GM19463 (cell line): ENCODE data around the gene PNKD.

ENCODE experiments used
- ATAC-seq: cut with Tn5 transposase; IDR thresholded peaks from one replicate; pipeline ENCODE4 v1.9.1; 2021; ENCODE audit warnings: mild to moderate bottlenecking, moderate library complexity; ENCODE audit not compliant: unreplicated experiment

Gene PNKD

DNA sequence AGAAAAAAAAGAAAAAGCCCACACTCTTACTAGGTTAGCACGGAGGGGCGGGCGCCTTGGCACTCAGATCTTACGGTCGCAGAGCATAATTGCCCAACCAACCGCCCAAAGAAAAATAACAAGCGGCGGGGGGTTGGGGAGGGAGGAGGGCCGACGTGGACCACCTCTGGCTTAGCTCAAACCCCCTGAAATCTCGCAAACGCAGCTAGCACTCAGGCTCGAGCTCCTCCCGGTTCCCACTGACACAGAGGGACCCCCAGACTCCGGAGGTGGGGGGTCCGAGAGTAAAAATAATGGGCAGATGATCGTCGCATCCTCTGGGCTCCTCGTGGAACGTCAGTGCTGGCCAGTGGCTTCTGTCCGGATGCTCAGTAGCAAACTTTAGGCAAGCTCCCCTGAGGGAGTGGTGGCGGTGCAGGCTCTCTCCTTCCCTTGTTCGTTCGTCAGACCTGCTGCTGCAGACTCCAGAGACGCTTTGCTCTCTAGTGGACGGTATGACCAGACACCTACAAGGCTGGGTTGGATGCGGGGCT is 98.4 kb downstream of the PNKD start:
- no peak for ATAC-seq

DNA sequence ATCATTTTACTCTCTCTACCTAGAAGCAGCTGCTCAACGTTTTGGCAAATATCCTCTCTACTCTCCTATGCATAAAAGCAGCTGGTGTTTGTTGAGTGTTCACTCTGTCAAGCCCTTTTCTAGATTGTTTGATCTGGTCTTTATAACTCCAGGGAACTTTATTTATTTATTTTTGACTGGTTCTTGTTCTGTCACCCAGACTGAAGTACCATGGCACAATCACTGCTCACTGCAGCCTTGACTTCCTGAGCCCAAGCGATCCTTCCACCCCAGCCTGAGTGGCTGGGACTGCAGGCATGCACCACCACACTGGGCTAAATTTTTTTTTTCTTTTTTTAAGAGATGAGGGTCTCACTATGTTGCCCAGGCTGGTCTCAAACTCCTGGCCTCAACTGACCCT is 99.0 kb downstream of the PNKD start:
- no peak for ATAC-seq

DNA sequence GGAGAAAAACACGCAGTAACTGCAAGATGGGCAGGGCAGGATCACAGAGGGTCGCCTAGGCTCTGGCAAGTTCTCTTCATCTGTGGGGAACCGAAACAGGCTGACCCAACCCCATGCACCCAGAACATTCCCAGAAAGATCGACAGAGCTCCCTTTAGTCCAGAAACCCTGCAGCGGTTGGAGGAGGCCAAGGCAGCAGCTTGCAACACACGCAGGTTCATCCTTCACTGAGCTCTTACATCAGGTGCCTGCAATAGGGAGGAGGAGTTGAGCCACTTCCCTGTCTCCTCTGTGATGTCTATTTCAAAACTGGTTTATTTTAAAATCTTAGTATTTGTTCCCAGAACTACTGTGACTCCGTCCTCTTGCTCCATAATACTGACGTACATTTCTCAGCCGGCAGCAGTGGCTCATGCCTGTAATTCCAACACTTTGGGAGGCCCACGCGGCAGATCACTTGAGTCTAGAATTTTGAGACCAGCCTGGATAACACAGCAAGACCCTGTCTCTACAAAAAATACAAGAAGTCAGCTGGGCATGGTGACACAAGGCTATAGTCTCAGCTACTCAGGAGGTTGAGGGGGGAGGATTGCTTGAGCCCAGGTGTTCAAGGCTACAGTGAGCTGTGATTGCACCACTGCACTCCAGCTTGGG is 100.2 kb downstream of the PNKD start:
- no peak for ATAC-seq

DNA sequence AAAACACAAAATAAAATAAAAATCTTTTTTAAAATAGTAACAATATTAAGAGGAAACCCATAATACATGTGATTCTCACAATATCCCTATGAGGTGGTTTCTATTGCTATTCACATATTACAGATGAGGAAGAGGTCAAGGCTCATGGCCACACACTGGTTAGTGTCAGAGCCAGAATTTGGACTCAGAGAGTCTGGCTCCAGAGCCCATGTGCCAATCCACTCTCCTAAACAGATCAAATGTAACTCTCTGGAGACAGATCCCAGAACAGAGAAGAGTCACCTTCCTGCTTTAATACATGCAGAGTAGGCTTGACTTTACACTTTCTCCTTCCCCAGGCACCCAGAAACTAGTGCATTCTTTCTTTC is 101.6 kb downstream of the PNKD start:
- ATAC-seq = no peak

DNA sequence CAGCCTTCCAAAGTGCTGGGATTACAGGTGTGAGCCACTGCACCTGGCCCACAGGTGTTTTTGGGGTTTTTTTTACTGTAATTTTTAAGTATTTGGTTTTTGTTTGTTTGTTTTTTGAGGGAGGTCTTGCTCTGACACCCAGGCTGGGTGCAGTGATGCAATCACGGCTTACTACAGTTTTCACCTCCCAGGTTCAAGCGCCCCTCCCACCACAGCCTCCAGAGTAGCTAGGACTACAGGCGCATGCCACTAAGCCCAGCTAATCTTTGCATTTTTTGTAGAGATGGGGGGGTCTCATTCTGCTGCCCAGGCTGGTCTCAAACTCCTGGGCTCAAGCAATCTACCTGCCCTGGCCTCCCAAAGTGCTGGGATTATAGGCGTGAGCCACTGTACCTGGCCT is 104.5 kb downstream of the PNKD start:
- ATAC-seq = no peak

DNA sequence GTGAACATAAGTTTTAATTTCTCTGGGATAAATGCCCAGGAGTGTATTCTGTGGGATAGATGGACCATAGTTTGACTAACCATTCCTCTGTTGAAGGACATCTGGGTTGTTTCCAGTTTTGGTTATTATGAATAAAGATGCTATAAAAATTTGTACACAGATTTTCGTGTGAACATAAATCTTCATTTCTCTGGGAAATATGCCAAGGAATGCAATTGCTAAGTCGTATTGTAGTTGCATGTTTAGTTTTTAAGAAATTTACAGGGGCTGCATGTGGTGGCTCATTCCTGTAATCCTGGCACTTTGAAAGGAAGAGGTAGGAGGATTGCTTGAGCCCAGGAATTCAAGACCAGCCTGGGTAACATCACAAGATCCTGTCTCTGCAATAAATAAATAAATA is 104.9 kb downstream of the PNKD start:
- ATAC-seq = no peak

DNA sequence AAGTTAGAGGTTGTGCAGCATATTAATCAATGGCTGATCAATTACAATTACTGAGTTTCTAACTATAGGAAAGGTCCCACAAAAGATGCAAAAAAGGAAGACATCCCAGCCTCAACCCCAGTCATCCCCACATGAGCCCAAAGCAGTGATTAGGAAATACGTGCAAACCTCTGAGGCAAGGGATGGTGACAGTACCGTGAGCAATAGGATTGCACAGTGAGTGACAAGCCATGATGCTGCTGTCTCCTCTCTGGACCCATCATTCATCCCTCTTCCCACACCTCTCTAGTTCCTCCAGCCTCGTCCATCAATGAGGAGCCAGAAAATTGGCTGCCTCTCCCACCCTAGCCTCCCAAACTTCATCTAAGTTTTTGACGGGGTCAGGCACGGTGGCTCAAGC is 107.7 kb downstream of the PNKD start:
- no peak for ATAC-seq

DNA sequence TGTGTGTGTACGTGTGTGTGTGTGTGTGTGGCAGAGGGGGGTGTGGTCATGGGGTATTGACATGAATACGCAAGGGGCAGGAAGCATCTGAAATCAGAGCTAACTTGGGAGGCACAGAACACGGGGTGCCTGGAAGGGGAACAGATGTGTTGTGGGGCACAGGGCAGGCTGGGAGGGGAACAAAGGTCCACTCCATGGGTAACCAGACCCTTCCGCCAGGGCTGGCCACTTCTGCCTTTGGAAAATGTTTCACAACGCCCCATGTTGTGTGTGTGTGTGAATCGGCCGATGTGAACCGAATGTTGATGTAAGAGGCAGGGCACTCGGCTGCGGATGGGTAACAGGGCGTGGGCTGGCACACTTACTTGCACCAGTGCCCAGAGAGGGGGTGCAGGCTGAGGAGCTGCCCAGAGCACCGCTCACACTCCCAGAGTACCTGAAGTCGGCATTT is 111.6 kb downstream of the PNKD start, which contains the start of gene SLC11A1:
SLC11A1 (plus strand) TSS at position 358 of the 451 bp plus-strand sequence. CDS start 96 bp downstream, outside the sequence.
- no peak for ATAC-seq

DNA sequence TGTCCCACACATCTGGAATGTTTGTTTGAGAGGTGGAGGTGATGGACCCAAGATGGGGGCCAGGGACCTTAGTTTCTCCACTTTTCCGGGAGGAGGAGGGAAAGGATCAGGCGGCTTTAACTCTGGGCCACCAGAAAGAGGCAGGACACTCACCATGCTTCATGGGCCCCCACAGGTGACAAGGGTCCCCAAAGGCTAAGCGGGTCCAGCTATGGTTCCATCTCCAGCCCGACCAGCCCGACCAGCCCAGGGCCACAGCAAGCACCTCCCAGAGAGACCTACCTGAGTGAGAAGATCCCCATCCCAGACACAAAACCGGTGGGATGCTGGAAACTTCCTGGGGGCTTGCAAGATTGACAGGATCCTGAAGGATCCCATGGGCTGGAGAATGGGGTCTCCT is 112.5 kb downstream of the PNKD start:
- no peak for ATAC-seq

DNA sequence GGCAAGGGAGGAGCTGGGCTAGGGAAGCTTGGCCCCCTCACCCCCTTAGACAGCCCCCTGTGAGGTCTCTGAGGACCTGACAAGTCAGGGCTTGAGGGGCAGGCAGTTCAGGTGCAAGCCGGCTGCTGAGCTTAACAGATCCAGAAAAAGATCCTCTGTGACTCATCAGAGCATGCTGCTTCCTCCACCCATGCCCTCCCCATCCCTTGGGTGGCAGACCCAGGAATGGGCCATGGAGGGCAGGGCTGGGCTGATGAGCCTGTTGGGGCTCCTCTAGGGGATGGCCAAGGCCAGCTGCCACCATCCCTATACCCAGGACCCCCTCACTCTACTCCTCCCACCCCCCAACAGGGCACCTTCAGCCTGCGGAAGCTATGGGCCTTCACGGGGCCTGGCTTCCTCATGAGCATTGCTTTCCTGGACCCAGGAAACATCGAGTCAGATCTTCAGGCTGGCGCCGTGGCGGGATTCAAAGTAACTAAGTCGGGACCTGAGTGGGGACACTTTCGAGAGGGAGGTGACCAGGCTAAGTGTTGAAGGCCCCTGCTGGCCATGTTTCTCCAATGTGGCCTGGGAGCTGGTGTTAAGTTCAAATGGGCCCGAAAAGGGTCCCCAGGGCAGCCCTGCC is 113.7 kb downstream of the PNKD start:
- no peak for ATAC-seq

DNA sequence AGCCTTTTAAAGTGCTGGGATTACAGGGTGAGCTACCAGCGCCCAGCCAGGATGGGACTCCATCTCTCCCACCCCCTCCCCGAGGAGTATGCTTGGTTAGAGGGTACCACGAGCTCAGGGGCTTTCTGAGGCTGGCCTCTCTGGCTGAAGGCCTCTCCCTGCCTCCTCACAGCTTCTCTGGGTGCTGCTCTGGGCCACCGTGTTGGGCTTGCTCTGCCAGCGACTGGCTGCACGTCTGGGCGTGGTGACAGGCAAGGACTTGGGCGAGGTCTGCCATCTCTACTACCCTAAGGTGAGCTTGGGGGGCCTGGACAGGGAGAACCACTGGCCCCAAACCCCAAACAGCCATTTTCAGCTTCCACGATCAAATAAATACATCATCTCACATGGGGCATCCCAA is 114.7 kb downstream of the PNKD start:
- no peak for ATAC-seq

DNA sequence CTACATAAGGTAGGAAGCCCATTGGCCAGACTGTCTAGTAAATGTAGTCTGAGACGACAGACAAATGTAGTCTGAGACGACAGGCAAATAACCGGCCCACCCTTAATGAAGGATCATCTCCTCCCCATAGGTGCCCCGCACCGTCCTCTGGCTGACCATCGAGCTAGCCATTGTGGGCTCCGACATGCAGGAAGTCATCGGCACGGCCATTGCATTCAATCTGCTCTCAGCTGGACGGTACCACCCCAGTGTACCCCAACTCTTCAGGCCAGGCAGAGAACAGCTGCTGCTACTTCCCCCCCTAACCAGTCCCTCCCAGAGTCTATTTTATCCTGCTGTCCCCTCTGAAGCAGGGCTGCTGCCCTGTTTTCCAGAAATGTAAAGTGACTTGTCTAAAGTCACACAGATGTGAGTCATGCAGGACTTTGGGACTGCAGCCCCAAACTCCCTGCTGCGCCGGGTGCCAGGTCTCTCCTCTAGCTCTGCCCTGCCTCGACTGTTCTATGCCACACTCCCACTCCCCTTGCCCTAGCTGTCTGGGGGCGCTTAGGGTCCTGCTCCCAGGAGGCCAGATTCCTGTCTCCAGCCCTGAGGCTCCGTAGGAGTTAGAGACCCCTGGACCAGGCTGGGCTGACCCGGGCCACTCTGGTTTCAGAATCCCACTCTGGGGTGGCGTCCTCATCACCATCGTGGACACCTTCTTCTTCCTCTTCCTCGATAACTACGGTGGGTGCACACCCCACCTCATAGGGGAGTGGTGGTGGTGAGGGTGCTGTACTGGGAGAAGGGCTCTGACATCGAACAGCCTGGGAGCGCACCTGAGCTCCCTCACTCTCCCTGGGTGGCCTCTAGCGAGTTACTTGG is 116.4 kb downstream of the PNKD start:
- no peak for ATAC-seq

DNA sequence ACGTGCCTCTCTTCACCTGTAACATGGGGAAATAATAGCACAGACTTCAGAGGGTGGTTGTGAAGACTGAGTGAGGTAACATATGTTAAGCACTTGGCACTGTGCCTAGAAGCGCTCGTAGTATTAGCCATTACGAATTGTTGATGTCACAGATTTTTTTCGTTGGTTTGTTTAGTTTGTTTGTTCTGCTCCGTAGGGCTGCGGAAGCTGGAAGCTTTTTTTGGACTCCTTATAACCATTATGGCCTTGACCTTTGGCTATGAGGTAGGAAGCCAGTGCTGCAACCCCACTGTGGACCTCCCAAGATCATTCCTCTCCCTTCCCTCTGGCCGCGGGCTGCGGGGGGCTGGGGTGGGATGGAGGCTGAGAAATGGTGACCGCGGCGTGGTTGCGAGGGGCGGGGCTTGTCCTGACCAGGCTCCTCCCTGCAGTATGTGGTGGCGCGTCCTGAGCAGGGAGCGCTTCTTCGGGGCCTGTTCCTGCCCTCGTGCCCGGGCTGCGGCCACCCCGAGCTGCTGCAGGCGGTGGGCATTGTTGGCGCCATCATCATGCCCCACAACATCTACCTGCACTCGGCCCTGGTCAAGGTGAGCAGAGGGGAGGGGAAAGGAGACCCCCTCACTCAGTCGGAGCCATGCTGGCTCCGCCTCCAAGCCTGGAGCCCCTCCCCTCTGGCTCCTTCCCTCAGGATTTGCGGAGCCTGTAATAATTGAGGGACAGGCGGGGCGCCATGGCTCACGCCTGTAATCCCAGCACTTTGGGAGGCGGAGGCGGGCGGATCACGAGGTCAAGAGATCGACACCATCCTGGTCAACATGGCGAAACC is 117.3 kb downstream of the PNKD start:
- no peak for ATAC-seq

DNA sequence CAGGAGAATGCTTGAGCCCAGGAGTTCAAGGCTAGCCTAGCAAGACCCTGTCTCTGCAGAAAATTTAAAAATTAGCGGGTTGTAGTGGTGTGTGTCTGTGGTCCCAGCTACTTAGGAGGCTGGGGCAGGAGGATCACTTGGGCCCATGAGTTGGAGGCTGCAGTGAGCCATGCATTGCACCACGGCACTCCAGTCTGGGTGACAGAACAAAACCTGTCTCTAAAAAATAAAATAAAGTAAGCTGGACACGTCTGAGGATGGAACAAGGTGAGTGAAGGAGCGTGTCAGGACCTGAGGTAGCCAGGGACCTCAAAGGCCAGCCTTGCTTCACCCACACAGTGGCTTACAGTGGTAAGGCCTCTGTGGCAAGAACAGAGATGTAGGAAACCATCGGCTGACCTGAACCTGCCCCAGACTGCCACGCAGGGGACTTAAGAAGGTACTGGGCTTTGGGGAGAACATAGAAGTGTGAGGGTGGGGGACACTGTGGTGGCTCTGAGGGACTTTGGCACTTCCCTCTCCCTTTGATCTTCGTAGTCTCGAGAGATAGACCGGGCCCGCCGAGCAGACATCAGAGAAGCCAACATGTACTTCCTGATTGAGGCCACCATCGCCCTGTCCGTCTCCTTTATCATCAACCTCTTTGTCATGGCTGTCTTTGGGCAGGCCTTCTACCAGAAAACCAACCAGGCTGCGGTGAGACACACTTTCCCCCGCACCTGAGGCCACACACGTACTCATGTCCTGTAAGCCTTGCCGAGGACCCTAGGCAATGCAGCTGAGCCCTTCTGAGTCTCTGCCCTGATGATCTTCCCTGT is 119.2 kb downstream of the PNKD start:
- no peak for ATAC-seq

DNA sequence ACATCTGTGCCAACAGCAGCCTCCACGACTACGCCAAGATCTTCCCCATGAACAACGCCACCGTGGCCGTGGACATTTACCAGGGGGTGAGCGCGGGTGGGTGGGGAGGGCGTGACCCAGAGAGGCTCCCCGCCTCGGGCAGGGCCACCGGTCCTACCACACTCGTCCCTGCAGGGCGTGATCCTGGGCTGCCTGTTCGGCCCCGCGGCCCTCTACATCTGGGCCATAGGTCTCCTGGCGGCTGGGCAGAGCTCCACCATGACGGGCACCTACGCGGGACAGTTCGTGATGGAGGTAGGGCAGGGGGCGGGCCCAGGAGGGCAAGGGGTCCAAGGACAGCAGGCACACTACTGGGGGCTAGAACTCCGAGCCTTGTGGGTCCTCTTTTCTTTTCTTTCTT is 120.9 kb downstream of the PNKD start:
- ATAC-seq = no peak

DNA sequence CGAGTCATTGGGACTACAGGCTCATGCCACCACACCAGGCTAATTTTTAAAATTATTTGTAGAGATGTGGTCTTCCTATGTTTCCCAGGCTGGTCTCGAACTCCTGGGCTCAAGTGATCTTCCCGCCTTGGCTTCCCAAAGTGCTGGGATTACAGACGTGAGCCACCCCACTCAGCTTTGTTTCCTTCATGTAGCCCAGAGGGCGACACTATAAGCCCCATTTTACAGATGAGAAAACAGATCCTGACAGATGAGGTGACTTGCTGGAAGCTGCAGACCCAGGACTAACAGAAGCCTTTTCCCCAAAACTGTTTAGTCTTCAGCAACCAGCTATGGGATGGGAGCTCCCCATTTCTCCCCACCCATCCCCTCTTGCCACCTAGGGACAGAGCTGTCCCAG is 122.1 kb downstream of the PNKD start:
- no peak for ATAC-seq

DNA sequence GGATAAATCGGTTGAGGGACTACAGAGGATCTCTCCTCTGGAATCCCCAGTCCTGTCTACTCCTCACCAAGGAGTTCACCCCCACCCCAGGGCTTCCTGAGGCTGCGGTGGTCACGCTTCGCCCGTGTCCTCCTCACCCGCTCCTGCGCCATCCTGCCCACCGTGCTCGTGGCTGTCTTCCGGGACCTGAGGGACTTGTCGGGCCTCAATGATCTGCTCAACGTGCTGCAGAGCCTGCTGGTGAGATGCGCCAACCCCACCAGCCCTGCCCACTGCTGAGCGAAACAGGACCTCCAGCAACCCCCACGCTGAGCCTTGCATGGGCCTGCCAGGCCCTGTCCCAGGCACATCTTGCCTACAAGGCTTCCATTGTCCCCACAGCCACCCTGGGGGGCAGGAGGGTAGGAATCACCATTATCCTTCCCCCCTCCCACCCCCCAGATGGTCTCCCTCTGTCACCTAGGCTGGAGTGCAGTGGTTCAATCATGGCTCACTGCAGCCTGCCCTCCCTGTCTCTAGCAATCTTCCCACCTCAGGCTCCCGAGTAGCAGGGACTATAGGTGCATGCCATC is 122.7 kb downstream of the PNKD start:
- ATAC-seq = no peak

DNA sequence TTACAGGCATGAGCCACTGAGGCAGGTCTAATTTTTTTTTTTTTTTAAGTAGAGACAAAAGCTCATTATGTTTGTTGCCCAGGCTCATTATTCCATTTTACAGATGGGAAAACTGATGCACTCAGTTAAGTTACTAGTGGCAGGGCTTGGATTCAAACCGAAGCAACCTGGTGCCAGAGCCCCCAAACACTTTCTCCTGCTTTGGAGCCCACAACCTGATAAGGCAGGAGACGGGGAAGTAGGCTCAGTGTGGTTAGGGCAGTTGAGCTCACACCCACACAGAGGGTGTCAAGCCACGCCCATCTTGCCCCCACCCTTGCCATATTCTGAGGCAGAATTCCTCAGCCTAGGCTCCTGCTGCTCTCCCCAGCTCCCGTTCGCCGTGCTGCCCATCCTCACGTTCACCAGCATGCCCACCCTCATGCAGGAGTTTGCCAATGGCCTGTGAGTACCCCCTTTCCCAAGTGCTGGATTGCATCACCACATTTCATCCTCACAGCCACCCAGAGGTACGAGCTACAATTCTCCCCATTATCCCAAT is 123.5 kb downstream of the PNKD start:
- ATAC-seq = no peak
